Jurkat, Clone E6-1 (cell line): ENCODE data around the gene MTR.
"Not testable (repeated sequence)": the region's sequence is repeated elsewhere in the genome, so short reads cannot be mapped to it uniquely, and the experiment has no call there.

ENCODE experiments used
- DNase-seq: peaks from one replicate; pipeline ENCODE4 v3.0.0-alpha.2; 2011; ENCODE audit warnings: low read depth, low spot score
- H3K4me3 ChIP-seq: 2 replicates; pipeline ENCODE4 v1.5.1; 2011; ENCODE audit warnings: mild to moderate bottlenecking, low read length, control low read depth, moderate library complexity

Gene MTR

GRCh38 chr1:236887081-236887480 lies 92.0 kb downstream of the MTR start:
- DNase-seq: no peak
- no peak overlapping the region for H3K4me3 ChIP-seq

DNA sequence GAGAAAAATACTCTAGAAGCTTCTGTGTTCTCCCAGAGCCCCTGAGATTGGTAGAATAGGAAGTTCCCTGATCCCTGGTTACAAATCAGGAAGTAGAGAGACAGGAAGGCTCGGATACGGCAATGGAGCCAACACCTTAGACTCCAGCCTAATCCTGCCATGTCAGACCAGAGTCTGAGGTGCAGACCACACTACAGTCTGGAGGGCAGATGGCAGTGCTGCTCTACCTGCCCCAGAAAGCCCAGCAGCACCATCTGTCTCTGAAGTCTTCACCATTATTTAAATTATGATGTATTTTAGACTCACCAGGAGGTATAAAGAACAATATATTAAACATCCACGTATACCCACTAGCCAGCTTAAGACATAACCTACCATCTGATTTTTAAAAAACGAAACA lies 93.0 kb downstream of the MTR start:
- no peak for DNase-seq
- H3K4me3 ChIP-seq: no peak overlapping the region

DNA sequence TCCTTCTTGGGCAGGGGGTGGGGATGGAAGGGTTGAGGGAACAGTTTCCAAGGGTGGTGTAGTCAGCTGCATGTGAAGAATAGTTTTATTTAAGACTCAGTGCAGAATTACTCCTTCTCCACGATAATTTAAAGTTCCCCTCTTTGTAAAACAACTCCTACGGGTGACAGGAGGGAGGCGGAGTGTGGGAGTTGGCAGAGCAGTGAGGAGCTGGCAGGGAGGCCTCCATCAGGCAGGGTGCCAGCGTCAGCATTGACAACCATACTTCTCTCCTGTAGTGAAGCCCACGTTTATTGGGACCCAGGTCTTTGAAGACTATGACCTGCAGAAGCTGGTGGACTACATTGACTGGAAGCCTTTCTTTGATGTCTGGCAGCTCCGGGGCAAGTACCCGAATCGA lies 93.8 kb downstream of the MTR start:
- no peak for DNase-seq
- no peak overlapping the region for H3K4me3 ChIP-seq

DNA sequence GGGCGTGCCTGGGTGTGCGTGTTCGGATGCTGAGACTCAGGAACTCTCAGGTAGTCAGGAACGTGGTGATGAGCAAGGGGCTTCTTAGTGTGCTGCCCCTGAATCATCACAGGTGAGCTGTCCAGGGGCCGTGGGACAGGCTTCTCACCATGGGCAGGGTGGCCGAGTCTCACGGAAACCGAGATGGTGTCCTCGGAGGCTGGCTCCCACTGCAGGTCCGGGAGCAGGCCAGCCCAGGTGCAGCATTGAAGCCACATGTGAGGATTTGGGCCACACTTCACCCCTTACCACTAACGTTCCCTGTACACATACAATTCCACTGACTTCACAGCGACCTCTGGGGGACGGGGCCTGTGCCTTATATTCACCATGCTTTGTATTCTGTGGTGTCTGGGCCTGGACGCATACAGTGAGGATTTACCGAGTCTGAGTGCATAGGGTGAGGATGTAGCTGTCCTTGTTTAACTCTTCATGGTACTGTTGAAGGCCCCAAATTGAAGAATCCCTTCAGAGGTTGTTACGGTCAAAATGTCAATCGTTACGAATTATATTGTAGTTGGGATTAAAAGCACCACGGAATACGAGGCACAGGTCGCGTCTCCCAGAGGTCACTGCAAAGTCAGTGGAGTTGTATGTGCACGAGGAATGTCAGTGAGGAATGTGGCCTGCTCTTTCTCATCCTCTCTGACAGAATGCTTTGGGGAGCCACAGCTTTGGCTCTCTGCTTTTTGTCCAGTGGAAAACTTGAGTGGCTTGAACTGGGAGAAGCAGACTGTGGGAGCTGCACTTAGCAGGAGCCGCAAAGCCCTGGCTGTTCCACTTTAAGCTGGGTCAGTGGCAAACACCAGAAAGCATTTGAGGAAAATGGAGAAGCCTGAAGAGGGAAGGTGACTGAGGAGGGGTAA lies 95.3 kb downstream of the MTR start:
- DNase-seq: no peak
- no peak overlapping the region for H3K4me3 ChIP-seq

DNA sequence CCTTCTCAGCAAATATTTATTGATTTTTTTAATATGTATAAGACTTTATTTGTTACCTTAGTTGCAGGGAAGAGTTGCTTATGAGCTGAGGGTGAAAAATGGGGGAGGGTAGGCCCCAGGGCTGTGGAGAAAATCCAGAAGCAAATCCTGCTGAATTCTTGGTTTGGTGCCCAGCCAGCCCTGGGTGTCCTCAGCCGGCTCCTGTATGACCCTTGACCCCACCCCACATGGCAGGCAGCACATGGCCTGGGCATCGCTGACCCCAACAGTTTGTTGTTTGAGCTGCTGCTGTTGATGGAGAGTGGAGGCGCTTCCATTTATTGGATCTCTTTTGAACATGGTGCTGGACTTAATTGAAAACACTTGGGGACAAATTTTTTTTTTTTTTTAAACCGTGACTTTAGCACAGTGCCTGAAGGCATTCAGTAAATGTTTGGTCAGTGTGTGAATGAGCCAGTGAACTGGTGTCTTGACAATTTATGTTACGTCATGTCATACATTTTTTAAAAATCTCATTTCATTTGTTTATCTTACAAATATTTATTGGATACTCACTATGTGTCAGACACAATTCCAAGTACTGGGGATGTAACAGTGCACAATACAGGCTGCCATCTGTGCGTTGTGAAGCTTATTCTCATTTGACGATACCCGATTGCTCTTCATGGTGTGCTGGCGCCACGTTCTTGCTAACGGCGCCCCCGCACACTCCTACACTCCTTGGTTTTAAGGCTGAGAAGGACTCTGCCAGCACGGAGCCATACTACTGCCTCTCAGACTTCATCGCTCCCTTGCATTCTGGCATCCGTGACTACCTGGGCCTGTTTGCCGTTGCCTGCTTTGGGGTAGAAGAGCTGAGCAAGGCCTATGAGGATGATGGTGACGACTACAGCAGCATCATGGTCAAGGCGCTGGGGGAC lies 98.8 kb downstream of the MTR start:
- no peak overlapping the region for H3K4me3 ChIP-seq
- DNase-seq: no peak

GRCh38 chr1:236895665-236896387 lies 100.7 kb downstream of the MTR start:
- H3K4me3 ChIP-seq: no peak overlapping the region
- no peak for DNase-seq

DNA sequence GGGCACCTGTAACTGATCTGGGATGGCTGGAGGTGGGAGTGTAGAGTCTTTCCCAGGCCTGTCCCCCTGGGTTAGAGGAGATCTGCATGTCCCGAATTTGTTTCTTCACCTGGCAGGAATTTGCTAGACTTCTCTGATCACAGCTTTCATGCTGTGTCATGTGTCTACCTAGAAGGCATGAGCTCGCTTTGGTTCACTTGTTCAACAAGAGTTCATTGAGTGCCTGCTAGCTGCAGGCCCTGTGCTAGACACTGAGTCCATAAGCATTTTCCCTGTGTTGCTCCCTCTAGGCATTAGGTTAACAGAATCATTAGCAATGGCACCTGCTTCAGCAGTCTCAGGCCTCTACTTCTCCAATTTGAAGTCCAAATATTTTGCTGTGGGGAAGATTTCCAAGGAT lies 101.6 kb downstream of the MTR start:
- no peak overlapping the region for H3K4me3 ChIP-seq
- no peak for DNase-seq

GRCh38 chr1:236904892-236905741 lies 110.0 kb downstream of the MTR start:
- no peak overlapping the region for H3K4me3 ChIP-seq
- no peak for DNase-seq

DNA sequence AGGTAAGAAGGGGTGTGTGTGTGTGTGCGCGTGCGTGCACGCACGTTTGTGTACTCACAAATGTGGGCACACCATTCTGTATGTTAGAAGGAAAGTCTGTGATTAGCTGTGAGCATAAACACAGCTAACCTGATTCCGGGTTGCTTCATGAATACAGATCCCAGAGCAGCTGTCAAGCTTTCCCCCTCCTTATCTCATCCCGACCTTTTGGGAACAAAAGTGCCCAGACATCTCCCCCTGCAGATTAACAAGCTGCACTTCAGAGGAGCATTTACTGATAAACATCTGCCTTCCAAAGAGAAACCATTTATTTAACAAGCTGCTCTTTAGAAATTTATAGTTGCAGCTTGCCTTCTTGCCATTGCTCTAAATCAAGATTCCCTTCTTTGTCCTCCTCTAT lies 112.1 kb downstream of the MTR start:
- H3K4me3 ChIP-seq: no peak overlapping the region
- no peak for DNase-seq

DNA sequence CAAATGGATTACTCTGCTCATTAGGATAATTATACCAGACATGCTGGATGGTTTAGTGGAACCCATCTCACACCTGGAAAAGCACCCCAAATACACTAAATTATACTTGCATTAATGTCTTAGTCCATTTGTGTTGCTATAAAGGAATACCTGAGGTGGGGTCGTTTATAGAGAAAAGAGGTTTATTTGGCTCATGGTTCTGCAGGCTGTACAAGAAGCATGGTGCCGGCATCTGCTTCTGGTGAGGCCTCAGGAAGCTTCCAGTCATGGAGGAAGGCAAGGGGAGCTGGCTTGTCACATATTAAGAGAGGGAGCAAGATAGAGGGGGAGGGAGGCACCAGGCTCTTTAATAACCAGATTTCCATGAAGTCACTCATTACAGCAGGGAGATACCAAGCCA lies 113.6 kb downstream of the MTR start:
- H3K4me3 ChIP-seq: no peak overlapping the region
- no peak for DNase-seq

DNA sequence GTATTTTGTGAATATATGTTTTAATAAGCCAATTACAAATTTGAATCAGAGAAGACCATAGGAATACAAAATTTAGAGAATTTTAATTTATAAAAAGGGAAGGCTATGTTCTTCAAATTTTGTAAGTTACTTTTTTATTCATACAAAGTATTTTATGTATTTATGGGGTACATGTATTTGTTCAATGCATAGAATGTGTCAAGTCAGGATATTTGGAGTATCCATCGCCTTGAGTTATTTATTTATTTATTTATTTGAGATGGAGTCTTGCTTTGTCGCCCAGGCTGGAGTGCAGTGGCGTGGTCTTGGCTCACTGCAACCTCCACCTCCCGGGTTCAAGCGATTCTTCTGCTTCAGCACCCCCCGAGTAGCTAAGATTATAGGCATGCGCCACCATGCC lies 116.0 kb downstream of the MTR start:
- H3K4me3 ChIP-seq, DNase-seq: not testable (repeated sequence)

DNA sequence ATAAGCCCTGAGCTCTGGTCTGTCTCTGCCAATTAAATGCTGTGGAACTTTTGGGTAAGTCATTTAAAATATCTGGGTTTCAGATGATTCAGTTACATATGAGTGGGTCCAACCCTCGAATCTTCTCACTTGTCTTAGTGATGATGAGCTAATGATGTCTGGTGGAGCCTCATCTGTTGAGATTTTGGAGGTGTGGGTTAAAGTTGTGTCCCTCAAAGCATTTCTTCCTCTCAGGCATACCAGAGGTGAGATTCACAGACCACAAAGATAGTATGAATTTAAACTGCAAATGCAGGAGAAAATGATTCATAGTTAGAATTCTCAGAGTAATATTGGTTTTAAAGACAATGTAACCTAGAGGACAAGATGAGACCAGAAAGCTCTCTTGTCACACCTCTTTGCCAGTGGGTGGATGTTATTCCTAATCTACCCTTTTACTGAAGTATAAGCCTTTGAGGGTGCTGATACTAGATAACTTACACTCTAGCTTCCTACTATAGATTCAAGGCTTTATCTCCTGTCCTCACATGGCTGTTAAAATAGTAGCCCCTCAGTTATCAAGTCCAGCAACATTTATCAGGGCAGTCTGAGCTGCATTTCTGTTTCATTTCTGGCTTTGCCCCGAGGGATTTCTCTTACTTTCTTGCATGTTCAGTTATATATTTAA lies 118.4 kb downstream of the MTR start:
- no peak overlapping the region for H3K4me3 ChIP-seq
- DNase-seq: no peak

DNA sequence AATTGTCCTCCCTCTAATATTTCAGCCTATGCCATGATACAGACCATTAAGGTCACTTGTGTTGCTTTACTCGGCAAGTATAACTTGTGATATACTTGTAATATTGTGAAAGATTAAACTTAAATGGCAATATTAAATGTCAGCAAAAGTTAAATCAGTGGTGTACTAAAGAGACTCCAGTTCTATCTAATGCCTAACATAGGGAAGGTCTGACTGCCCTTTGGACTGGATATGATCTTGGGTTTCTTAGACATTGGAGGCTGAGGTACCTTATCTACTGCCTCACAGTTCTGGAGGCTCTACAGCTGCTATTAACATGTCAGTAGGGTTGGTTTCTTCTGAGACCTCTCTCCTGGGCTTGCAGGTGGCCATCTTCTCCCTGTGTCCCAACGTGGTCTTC lies 119.3 kb downstream of the MTR start:
- no peak for DNase-seq
- no peak overlapping the region for H3K4me3 ChIP-seq

GRCh38 chr1:236916131-236916800 lies 121.2 kb downstream of the MTR start:
- no peak overlapping the region for H3K4me3 ChIP-seq
- DNase-seq: no peak

GRCh38 chr1:236917448-236917847 lies 122.4 kb downstream of the MTR start:
- no peak for DNase-seq
- H3K4me3 ChIP-seq: no peak overlapping the region

- DNase-seq: no peak
- H3K4me3 ChIP-seq: no peak overlapping the region
These were observed 125.3 kb downstream of the MTR start for GRCh38 chr1:236920286-236920894.

GRCh38 chr1:236921610-236922009 lies 126.5 kb downstream of the MTR start:
- no peak for DNase-seq
- no peak overlapping the region for H3K4me3 ChIP-seq
